Measurements from ENCODE around the gene PLCB4. TPM values are rescaled to one million over a fixed set of nuclear protein-coding genes. Genes with fewer than 3 reads are reported as not detected.
A peak's percentile ranks its signal among the peaks of the same experiment; 100 is the strongest.

Gene PLCB4
- total and polyA plus RNA-seq, 3 donors from 2014 or later, result 5.9 to 19.4 (median 15.5) TPM

GRCh38 chr20:9071976-9072726 lies 3.3 kb downstream of the PLCB4 start:
- H3K4me1 ChIP-seq, result peaks cover 17% of the 10 kb centered on the region
- DNase-seq, result no peak
- intact Hi-C loops (cut with DNase I; ENCODE audit: low total_unique reads), result no loop called here

GRCh38 chr20:9072861-9073500 lies 4.1 kb downstream of the PLCB4 start:
- Histone ChIP-seq H3K4me1 (peaks cover 17% of the 10 kb centered on the region), H3K27me3 (no peaks in the 10 kb centered on the region), H3K4me3 (no peak overlapping the region), H3K27ac (peak overlapping the region in 1 of 2 donors; percentile 46), H3K9me3 (no peaks in the 10 kb centered on the region), H3K36me3 (ENCODE audit: low read depth, missing control alignments) (no peaks in the 10 kb centered on the region)
- intact Hi-C loops (cut with DNase I; ENCODE audit: low total_unique reads), result no loop called here
- no peak for TF ChIP-seq CTCF (IDR thresholded peaks at IDR 0.05)
- no peak for TF ChIP-seq POLR2A (IDR thresholded peaks at IDR 0.05)
- WGBS, 2 donors, result 55 to 60% methylated on average over 3 of the region's 3 CpGs
- DNase-seq, result no peak

More at GRCh38 chr20:9071976-9072726, 3.3 kb downstream of the PLCB4 start:
- TF ChIP-seq CTCF (IDR thresholded peaks at IDR 0.05) (no peak), POLR2A (IDR thresholded peaks at IDR 0.05) (no peak)
- H3K36me3 ChIP-seq (ENCODE audit: low read depth, missing control alignments), result no peaks in the 10 kb centered on the region
- 48 to 61% methylated on average over 2 of the region's 2 CpGs for WGBS, 2 donors
- H3K4me3 ChIP-seq, result no peak overlapping the region
- peak overlapping the region in 1 of 2 donors; percentile 58 for H3K27ac ChIP-seq
- no peaks in the 10 kb centered on the region for H3K9me3 ChIP-seq
- no peaks in the 10 kb centered on the region for H3K27me3 ChIP-seq

- Histone ChIP-seq H3K9me3 (no peaks in the 10 kb centered on the region), H3K27me3 (no peaks in the 10 kb centered on the region), H3K4me1 (peaks cover 15% of the 10 kb centered on the region), H3K4me3 (no peak overlapping the region), H3K36me3 (ENCODE audit: low read depth, missing control alignments) (no peaks in the 10 kb centered on the region), H3K27ac (peak overlapping the region; percentile 26 to 47)
- TF ChIP-seq CTCF (IDR thresholded peaks at IDR 0.05) (no peak), POLR2A (IDR thresholded peaks at IDR 0.05) (no peak)
- DNase-seq, result no peak
- WGBS, 2 donors, result 43 to 57% methylated on average over 6 of the region's 6 CpGs
- intact Hi-C loops (cut with DNase I; ENCODE audit: low total_unique reads), result no loop called here
These were observed 6.6 kb downstream of the PLCB4 start for GRCh38 chr20:9075264-9076095.

GRCh38 chr20:9076440-9076839 lies 7.6 kb downstream of the PLCB4 start:
- WGBS, 2 donors, result 68 to 79% methylated on average over 2 of the region's 2 CpGs
- Histone ChIP-seq H3K27me3 (no peaks in the 10 kb centered on the region), H3K27ac (no peak overlapping the region), H3K36me3 (ENCODE audit: low read depth, missing control alignments) (no peaks in the 10 kb centered on the region), H3K4me1 (peaks cover 15% of the 10 kb centered on the region), H3K9me3 (no peaks in the 10 kb centered on the region), H3K4me3 (no peak overlapping the region)
- DNase-seq, result no peak
- intact Hi-C loops (cut with DNase I; ENCODE audit: low total_unique reads), result no loop called here
- no peak for TF ChIP-seq POLR2A (IDR thresholded peaks at IDR 0.05)
- no peak for TF ChIP-seq CTCF (IDR thresholded peaks at IDR 0.05)

Data from testis (tissue), 3 donors.